ENCODE results near the gene BOLA3.

DNA sequence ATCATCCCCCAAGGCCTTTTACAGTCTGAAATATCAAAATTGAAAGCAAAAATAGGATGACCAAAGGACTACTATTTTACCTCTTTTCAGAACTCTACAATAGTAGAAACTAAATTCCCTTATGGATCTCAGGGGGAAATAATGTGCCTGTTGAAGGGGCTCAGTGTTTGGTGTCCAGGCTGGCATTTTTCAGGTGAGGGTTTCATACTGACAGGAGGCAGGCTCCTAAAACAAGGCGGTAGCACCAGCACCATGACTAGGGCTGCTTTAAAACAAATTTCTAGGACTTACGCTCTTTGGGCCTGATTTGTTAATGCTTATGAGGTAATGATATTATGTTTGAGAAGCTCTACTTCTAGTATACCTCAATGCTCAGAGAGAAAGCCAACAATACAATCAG, 5.2 kb upstream of the BOLA3 start:
- TF ChIP-seq, protein P1, sequence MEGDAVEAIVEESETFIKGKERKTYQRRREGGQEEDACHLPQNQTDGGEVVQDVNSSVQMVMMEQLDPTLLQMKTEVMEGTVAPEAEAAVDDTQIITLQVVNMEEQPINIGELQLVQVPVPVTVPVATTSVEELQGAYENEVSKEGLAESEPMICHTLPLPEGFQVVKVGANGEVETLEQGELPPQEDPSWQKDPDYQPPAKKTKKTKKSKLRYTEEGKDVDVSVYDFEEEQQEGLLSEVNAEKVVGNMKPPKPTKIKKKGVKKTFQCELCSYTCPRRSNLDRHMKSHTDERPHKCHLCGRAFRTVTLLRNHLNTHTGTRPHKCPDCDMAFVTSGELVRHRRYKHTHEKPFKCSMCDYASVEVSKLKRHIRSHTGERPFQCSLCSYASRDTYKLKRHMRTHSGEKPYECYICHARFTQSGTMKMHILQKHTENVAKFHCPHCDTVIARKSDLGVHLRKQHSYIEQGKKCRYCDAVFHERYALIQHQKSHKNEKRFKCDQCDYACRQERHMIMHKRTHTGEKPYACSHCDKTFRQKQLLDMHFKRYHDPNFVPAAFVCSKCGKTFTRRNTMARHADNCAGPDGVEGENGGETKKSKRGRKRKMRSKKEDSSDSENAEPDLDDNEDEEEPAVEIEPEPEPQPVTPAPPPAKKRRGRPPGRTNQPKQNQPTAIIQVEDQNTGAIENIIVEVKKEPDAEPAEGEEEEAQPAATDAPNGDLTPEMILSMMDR (IDR thresholded peaks at IDR 0.05 in 8 of 11, conservative IDR thresholded peaks at IDR 0.05 in 3 of 11) = no peak
- TF ChIP-seq POLR2A (IDR thresholded peaks at IDR 0.05) = no peak
